Stimulated activated CD8-positive, alpha-beta memory T cell treated with anti-CD3 and anti-CD28 coated beads, Interleukin-4, amount 100 ng/mL, for 1 hour (primary cell): ENCODE measurements around the gene CDKN2AIP.
"Not testable (repeated sequence)": the region's sequence is repeated elsewhere in the genome, so short reads cannot be mapped to it uniquely, and the experiment has no call there.

ENCODE experiments used
- DNase-seq, 2 donors: peaks; one replicate each; pipeline ENCODE4 v3.0.0-alpha.2; 2020; ENCODE audit warnings: low read depth in 2 of 2, low spot score in 1 of 2

CDKN2AIP gene

GRCh38 chr4:183445097-183445428, 627 bp downstream of the CDKN2AIP start:
- no peak for DNase-seq

GRCh38 chr4:183447646-183448045, 3.2 kb downstream of the CDKN2AIP start:
- DNase-seq: no peak

- no peak for DNase-seq
Observed at GRCh38 chr4:183448436-183448835, 4.0 kb downstream of the CDKN2AIP start.

GRCh38 chr4:183449193-183449882, 4.9 kb downstream of the CDKN2AIP start:
- no peak for DNase-seq

- no peak for DNase-seq
Observed at GRCh38 chr4:183450108-183450507, 5.7 kb downstream of the CDKN2AIP start.

- no peak for DNase-seq
Observed at GRCh38 chr4:183455431-183456195, 11.2 kb downstream of the CDKN2AIP start.

GRCh38 chr4:183458005-183458404, 13.6 kb downstream of the CDKN2AIP start:
- DNase-seq: no peak

GRCh38 chr4:183463903-183464619, 19.6 kb downstream of the CDKN2AIP start:
- not testable (repeated sequence) for DNase-seq

- not testable (repeated sequence) for DNase-seq
Observed at GRCh38 chr4:183465879-183466278, 21.4 kb downstream of the CDKN2AIP start.

GRCh38 chr4:183467246-183467645, 22.8 kb downstream of the CDKN2AIP start:
- DNase-seq: no peak

- no peak for DNase-seq
Observed at GRCh38 chr4:183468210-183469095, 24.0 kb downstream of the CDKN2AIP start.

- no peak for DNase-seq
Observed at GRCh38 chr4:183469285-183469684, 24.8 kb downstream of the CDKN2AIP start.

- DNase-seq: no peak
Observed at GRCh38 chr4:183469936-183470335, 25.5 kb downstream of the CDKN2AIP start.

GRCh38 chr4:183470821-183471220, 26.4 kb downstream of the CDKN2AIP start:
- no peak for DNase-seq

GRCh38 chr4:183471946-183472708, 27.7 kb downstream of the CDKN2AIP start:
- DNase-seq: peak; percentile 73 to 77

- no peak for DNase-seq
Observed at GRCh38 chr4:183478123-183478522, 33.7 kb downstream of the CDKN2AIP start.

GRCh38 chr4:183478926-183479325, 34.5 kb downstream of the CDKN2AIP start:
- no peak for DNase-seq

- DNase-seq: not testable (repeated sequence)
Observed at GRCh38 chr4:183482515-183483095, 38.2 kb downstream of the CDKN2AIP start.

GRCh38 chr4:183483997-183484396, 39.6 kb downstream of the CDKN2AIP start:
- DNase-seq: no peak
